Activated naive CD4-positive, alpha-beta T cell treated with anti-CD3 and anti-CD28 coated beads, Interleukin-2, amount 50 U/mL, for 24 hours (primary cell): ENCODE measurements around the gene LMX1B.
A peak's percentile ranks its signal among the peaks of the same experiment; 100 is the strongest.

Experiments
- H3K27ac Mint-ChIP-seq: one replicate; pipeline ENCODE4 v1.8.0; 2021; ENCODE audit warnings: mild to moderate bottlenecking, mixed read lengths
- H3K27me3 Mint-ChIP-seq: one replicate; pipeline ENCODE4 v1.8.0; 2021; ENCODE audit warnings: mixed read lengths
- H3K36me3 Mint-ChIP-seq: one replicate; pipeline ENCODE4 v1.8.0; 2021; ENCODE audit warnings: mixed read lengths
- H3K4me1 Mint-ChIP-seq: one replicate; pipeline ENCODE4 v1.8.0; 2021; ENCODE audit warnings: mixed read lengths
- H3K4me3 Mint-ChIP-seq: one replicate; pipeline ENCODE4 v1.8.0; 2021; ENCODE audit warnings: mild to moderate bottlenecking, mixed read lengths
- H3K9me3 Mint-ChIP-seq: one replicate; pipeline ENCODE4 v1.8.0; 2021; ENCODE audit warnings: mixed read lengths

The LMX1B gene

DNA sequence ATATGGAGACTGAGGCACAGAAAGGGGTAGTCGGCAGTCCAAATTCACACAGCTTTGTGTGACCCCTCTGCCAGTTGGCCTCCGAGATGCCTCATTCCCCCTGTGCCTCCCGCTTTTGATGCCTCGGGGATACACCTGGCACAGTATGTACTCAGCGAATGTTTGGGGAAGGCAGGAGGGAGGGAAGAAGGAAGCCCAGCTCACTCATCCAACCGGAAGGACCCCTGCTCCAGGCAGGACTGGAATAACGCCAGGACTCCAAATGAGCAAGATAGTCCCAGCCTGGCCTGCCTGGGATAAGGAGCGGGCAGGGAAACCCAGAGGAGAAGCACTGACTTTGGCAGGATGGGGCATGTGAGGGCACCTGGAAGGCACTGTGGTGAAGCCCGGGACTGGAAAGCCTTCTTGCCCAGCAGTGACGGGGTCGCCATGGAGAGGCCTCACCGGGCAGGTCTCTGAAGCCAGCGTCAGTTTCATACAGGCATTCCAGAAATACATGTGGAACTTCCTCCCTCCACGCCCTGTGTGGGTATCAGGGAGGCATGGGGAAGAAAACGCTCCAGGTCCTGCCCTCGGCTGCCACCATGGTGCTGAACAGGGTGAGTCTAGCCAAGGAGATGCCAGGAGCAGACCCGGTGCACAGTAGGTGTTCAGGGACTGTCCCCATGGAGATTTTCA, 20.3 kb downstream of the LMX1B start:
- H3K4me1 Mint-ChIP-seq: peaks cover 4% of the 10 kb centered on the region
- no peak overlapping the region for H3K27ac Mint-ChIP-seq
- no peak overlapping the region for H3K4me3 Mint-ChIP-seq
- no peaks in the 10 kb centered on the region for H3K36me3 Mint-ChIP-seq
- H3K9me3 Mint-ChIP-seq: no peaks in the 10 kb centered on the region
- H3K27me3 Mint-ChIP-seq: peaks cover 37% of the 10 kb centered on the region

DNA sequence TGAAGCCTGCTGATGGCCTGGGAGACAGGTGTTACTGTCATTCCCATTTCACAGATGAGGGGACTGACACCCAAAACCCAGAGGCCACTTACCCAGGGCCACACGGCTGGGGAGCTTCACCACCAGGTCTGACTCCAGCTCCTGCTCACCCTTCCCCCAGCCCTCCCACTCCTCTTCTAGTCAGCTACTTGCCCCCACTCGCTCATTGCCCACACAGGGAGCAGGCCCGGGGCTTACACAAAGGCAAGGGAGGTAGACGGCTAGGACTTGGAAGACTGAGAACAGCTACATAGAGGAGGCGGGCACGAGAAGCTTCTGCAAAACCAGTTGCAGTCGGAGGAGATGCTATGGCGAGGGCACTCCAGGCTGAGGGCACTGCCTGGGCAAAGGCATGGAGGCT, 21.3 kb downstream of the LMX1B start:
- no peaks in the 10 kb centered on the region for H3K36me3 Mint-ChIP-seq
- no peaks in the 10 kb centered on the region for H3K9me3 Mint-ChIP-seq
- peaks cover 4% of the 10 kb centered on the region for H3K4me1 Mint-ChIP-seq
- no peak overlapping the region for H3K27ac Mint-ChIP-seq
- H3K27me3 Mint-ChIP-seq: peaks cover 35% of the 10 kb centered on the region
- H3K4me3 Mint-ChIP-seq: no peak overlapping the region

DNA sequence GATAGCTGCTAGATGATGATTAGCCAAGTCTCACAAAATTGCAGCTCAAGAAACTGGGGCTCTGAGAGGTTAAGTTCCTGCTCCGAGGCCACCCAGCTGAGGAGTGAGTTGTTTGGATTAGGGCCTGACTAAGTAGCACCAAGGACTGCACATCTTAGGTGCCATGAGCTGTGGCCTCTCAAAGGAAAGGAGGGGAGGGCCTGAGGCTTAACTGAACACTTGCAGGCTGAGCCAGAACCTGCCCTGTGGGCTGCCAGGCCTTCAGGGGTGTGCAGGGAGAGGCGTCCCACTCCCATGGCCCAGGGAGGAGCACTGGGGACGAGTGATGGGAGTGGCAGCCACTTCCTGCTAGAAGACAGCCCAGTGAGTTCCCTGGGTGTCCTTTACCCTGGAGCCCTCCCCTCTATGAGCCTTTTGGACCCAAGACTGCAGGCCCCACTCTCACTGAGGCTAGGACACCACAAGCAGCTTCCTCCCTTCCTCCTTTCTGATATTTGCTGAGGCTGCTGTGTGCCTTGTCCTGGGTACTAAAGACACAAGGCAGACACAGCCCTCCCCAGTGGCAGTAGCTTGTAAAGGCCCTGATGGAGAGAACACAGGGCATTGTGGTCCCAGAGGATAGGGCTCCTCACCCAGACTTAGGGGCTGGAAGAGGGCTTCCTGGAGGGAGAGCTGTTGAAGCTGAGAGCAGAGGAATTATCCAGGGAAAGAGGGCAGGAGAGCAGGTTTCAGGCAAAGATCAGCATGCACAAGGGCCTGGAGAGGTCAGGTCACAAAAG, 22.1 kb downstream of the LMX1B start:
- Mint-ChIP-seq H3K27ac (no peak overlapping the region), H3K36me3 (no peaks in the 10 kb centered on the region), H3K4me3 (no peak overlapping the region), H3K9me3 (no peaks in the 10 kb centered on the region), H3K4me1 (peaks cover 4% of the 10 kb centered on the region), H3K27me3 (peaks cover 35% of the 10 kb centered on the region)

DNA sequence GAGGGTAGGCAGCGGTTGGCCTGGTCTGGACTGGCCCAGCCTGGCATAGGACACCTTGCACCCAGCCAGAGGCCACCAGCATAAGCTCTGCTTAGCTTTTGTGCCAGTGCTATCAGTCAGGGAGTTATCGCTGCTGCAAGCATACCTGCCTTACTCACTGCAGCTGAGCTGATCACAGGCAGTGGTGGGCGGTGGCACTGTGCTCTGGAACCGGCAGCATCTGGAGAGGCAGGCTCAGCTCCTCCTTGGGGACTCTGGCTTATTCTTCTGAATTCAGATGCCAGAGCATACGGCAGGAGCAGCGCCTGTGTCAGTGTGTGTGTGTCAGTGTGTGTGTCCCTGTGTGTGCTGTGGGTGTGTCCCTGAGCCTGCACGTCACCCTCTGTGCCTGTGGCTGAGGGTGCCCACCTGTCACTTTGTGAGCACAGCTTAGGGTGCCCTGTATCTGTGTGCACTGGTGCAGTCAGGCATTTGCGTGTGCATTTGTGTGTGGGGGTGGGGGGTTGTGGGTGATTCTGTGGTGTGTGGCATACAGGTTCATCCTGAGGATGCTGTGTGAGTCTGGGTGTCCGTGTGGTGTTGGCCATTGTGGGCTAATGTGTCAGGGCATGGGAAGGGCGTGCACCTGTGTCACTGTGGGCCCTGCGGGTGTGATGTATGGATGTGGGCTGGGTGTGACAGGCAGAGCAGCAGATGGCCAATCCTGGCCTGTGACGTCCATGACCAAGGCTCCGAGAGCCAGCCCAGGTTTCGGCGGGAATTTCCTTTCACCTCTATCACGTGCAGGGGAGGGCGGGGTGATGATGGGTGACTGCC, 23.5 kb downstream of the LMX1B start:
- Mint-ChIP-seq H3K27me3 (peaks cover 35% of the 10 kb centered on the region), H3K36me3 (no peaks in the 10 kb centered on the region), H3K4me1 (peaks cover 4% of the 10 kb centered on the region), H3K4me3 (no peak overlapping the region), H3K27ac (no peak overlapping the region), H3K9me3 (no peaks in the 10 kb centered on the region)

DNA sequence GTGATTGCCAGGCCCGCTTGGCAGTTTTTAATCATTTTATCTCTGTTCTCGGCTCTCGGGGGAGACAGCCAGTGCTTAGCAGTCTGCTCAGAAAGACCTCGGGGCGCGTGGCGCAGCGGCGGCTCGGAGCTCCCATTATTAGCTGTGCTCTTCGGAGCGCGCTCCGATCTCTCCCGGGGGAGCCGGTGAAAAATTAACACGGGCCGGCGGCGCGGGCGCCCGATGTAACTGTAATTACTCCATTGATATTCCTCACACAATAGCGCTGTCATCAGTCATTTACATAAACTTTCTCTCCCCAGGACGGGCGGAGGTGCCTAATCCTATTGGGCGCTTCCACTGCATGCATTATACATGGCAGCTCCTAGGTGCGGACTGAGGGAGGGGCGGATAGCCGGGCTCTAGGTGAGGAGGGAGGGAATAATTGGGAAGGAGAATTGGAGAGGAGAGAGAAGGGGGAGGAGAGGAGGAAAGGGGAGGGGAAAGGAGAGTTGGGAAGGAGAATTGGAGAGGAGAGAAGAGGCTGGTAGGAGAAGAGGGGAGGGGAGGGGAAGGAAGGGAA, 24.9 kb downstream of the LMX1B start:
- Mint-ChIP-seq H3K4me3 (no peak overlapping the region), H3K27me3 (peaks cover 37% of the 10 kb centered on the region), H3K9me3 (no peaks in the 10 kb centered on the region), H3K27ac (no peak overlapping the region), H3K36me3 (no peaks in the 10 kb centered on the region), H3K4me1 (peaks cover 4% of the 10 kb centered on the region)

DNA sequence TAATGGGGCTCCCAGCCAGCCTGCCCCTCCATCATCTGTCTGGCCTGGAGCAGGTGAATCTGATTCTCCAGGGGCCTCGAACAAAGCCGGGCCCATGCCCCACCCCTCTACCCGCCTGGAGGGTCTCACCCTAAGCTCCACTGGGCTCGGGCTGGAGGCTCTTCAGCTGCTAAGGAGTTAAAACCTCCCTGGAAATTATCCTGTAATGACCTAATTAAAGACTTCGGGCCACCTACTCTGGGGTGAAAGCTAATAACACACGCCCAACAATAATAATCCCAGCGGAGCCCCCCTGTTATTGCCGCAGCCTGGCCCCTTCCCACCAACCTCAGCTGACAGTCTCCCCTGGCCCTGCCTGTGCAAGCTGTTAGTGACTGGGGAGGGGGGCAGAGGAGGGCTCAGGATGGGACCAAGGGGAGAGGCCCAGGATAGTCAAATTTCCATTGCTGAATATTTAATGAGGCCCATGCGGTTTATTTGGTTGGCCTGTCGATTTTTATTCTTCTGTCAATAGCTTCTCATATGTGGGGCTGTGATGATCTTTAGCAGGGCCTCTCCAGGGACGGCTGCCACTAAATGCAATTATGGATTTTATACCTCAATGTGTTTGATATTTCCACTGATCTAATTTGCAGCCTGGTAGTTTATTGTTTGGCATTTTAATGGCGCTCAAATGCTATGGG, 25.7 kb downstream of the LMX1B start:
- H3K4me3 Mint-ChIP-seq: no peak overlapping the region
- H3K27ac Mint-ChIP-seq: peak overlapping the region; percentile 35
- H3K27me3 Mint-ChIP-seq: peaks cover 35% of the 10 kb centered on the region
- H3K36me3 Mint-ChIP-seq: no peaks in the 10 kb centered on the region
- H3K9me3 Mint-ChIP-seq: no peaks in the 10 kb centered on the region
- peaks cover 4% of the 10 kb centered on the region for H3K4me1 Mint-ChIP-seq

DNA sequence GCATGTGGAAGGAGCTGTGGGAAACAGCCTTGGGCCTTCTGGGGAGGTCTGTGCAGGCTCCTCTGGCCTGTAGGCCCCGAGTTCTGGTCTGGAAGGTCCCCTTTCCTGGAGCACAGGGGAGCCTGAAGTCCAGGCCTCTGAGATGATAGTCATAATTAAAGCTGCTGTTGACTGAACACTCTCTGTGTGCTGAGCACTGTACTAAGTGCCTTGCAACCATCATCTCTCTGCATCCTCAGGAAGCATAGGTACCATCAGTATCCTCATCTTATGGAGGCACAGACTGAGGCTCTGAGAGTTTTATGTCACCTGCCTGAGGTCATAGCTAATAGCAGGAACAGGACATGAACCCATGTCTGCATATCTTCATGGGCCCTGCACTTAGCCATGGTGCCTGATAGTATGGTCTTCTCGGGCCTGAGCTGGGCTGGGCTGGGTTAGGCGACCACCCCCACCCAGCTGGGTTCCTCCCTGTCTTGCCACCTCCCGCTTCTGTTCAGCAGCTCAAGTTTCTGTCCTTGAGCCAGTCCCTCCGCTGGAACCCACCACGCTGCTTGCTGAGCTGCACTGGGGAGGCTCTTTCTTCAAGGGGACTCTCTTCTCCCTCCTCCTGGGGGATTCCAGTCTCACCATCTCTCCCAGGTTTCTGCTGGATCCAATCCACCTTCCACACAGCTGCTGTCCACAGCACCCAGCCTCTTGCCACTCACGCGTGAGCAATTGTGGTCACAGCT, 27.6 kb downstream of the LMX1B start:
- Mint-ChIP-seq H3K27me3 (peaks cover 36% of the 10 kb centered on the region), H3K36me3 (no peaks in the 10 kb centered on the region), H3K9me3 (no peaks in the 10 kb centered on the region), H3K4me3 (no peak overlapping the region), H3K4me1 (peaks cover 4% of the 10 kb centered on the region), H3K27ac (no peak overlapping the region)

DNA sequence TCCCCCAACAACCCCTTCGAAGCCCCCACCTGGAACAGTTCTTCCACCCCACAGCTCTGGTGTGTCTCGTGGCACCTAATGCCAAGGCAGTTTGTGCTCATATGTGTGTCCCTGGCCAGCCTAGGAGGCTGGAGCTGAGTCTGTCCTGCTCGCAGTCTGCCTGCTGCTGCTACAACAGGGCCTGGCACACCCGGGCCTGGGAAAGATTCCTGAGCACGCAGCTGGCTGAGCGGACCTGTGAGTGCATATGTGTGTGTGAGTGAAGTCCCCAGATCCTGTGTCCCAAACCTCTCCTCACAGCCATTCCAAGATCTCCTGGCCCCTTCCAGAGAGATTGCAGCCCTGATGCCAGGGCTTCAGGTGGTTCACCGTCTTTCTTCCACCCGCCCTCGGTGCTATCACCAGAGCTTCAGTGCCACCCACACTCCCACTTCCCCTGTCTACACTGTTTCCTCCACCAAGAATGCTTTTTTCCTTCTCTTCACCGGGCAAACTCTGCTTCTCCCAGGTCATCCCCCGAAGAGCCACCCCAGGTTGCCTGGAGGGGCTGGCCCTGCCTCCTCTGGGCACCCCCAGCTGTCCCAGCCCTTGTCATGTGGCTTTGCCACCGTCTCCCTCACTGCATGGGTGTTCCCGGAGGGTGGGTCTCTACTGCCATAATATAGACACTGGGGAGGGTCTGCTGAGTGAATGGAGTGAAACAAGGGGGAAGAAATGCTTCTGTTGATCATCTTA, 28.4 kb downstream of the LMX1B start:
- peaks cover 31% of the 10 kb centered on the region for H3K27me3 Mint-ChIP-seq
- no peak overlapping the region for H3K4me3 Mint-ChIP-seq
- peaks cover 4% of the 10 kb centered on the region for H3K4me1 Mint-ChIP-seq
- no peaks in the 10 kb centered on the region for H3K36me3 Mint-ChIP-seq
- no peak overlapping the region for H3K27ac Mint-ChIP-seq
- H3K9me3 Mint-ChIP-seq: no peaks in the 10 kb centered on the region

DNA sequence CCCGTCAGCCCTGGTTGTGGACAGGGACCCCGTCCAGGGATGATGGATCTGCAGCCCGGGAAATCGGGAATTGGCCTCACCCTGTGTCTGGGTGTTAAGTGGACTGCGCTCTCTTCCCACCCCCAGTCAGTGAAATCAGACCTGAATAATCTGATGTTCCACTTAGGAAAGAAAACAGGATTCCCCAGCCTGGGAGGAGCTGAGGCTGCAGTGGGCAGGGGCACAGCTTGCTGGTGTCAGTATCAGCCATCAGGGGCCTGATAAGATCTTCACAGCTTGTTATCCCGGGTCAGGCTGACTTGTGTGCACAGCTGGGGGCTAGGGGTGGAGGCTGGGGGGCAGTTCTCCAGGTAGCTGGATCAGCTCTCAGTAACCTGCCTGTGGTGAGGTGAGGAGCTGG, 29.1 kb downstream of the LMX1B start:
- Mint-ChIP-seq H3K27ac (no peak overlapping the region), H3K9me3 (no peaks in the 10 kb centered on the region), H3K4me1 (peaks cover 4% of the 10 kb centered on the region), H3K27me3 (peaks cover 31% of the 10 kb centered on the region), H3K36me3 (no peaks in the 10 kb centered on the region), H3K4me3 (no peak overlapping the region)

DNA sequence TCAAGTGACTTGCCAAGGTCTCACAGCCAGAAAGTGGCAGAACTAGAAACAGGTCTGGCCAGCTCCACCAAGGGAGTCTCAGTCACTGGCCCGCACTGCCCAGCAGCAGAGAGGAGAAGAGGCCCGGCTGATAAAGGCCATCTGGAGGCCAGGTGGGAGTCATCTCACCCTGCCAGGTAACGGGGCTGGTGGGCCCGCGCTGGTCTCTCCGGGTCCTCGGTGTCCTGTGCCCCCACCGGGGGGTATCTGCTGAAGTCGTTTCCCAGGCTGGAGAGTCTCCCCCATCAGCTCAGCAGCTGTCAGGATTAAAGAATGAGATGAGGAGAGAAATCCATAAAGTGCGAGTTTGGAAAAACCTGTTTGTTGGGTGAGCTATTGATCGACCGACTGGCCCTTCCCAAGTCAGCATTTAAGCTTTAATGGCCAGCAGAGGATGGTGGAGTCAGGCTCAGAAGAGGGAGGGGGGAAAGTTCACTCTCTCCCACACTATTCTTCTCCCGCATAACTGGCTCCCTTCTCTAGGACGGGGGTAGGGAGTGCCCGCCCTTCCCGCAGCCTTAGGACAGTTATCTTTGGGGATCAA, 30.3 kb downstream of the LMX1B start:
- H3K4me1 Mint-ChIP-seq: no peaks in the 10 kb centered on the region
- no peaks in the 10 kb centered on the region for H3K9me3 Mint-ChIP-seq
- no peaks in the 10 kb centered on the region for H3K36me3 Mint-ChIP-seq
- no peak overlapping the region for H3K27ac Mint-ChIP-seq
- no peak overlapping the region for H3K4me3 Mint-ChIP-seq
- peaks cover 32% of the 10 kb centered on the region for H3K27me3 Mint-ChIP-seq

DNA sequence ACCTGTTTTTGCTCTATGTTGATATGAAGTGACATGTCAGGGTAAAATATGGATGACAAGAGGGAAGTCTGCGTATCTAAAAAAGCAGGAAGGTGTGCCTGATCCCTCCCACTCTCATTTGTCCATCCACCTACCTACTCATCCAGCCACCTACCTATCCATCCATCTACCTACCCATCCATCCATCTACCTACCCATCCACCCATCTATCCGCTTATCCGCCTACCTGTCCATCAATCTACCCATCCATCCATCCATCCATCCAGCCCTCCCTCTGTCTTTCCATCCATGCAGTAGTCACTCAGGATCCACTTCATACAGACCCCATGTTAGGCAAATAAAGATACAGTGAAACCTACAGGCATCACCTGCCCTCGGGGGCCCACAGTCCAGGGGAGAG, 32.4 kb downstream of the LMX1B start:
- Mint-ChIP-seq H3K27ac (no peak overlapping the region), H3K27me3 (peaks cover 36% of the 10 kb centered on the region), H3K9me3 (no peaks in the 10 kb centered on the region), H3K4me1 (no peaks in the 10 kb centered on the region), H3K4me3 (no peak overlapping the region), H3K36me3 (no peaks in the 10 kb centered on the region)

DNA sequence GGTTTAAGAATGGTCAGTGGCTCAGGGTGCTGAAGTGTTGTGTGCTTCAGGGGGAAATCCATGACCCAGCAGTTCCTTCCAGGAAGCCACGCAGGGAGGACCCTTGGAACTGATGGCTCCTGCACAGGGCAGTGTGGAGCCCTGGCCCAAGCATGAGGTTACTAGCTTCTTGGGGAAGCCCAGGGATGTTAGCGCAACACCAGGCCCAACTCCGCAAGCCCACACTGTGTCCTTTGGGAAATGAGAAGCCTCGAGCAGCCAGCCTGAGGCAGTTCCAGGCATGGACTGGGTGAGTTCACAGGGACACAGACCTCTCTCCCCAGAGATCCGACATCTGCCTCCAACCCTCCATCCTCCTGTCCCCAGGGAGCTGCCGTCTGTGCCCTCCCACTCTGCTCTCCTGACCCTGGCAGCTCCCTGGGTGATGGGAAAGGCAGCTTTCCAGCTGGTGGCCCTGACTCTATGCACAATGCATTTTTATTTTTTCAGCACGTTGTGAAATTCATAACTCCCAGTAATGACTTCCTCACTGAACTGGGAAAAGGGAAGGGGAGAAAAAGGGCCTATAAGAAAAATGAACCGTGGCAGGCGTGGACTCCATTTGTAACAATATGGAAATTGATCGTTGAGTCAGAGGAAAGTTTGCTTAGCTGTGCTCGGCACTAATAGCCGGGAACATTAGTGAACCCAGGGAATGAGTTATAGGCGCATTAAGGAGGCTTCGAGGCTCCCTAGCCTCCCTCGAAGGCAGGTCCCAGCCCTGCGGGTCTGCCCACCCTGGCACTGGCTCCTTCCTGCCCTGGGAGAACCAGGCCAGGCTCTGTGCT, 34.1 kb downstream of the LMX1B start:
- Mint-ChIP-seq H3K27ac (no peak overlapping the region), H3K27me3 (peaks cover 29% of the 10 kb centered on the region), H3K4me1 (no peaks in the 10 kb centered on the region), H3K9me3 (no peaks in the 10 kb centered on the region), H3K4me3 (no peak overlapping the region), H3K36me3 (no peaks in the 10 kb centered on the region)

DNA sequence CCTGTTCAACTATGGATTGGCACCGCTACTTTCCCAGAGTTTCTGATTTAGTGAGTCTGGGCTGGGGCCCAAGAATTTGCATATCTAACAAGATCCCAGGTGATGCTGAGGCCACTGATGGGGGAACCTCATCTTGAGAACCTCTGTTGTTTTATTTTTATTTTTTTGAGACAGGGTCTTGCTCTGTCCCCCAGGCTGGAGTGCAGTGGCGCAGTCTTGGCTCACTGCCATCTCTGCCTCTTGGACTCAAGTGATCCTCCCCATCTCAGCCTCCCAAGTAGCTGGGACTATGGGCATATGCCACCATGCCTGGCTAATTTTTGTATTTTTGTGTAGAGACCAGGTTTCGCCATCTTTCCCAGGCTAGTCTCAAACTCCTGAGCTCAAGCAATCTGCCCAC, 35.7 kb downstream of the LMX1B start:
- Mint-ChIP-seq H3K27ac (no peak overlapping the region), H3K9me3 (no peaks in the 10 kb centered on the region), H3K27me3 (peaks cover 41% of the 10 kb centered on the region), H3K4me1 (no peaks in the 10 kb centered on the region), H3K36me3 (no peaks in the 10 kb centered on the region), H3K4me3 (no peak overlapping the region)
